Measurements from ENCODE around the gene PLEKHM3. TPM values are rescaled to one million over a fixed set of nuclear protein-coding genes. Genes with fewer than 3 reads are reported as not detected.

The PLEKHM3 gene
- total RNA-seq, 2 experiments from 2014 or later: 11.3 to 11.6 TPM

GRCh38 chr2:207871911-207872310 lies 153.4 kb downstream of the PLEKHM3 start:
- Histone ChIP-seq H3K27ac (ENCODE audit: low read depth in 1 of 2, low read length in 2 of 2) (no peak overlapping the region), H3K27me3 (ENCODE audit: control insufficient read depth in 1 of 2, insufficient read depth in 2 of 2, low read length in 2 of 2) (no peaks in the 10 kb centered on the region), H3K36me3 (ENCODE audit: insufficient read depth, low read length) (no peaks in the 10 kb centered on the region), H3K9me3 (ENCODE audit: control insufficient read depth in 1 of 2, insufficient read depth in 1 of 2, low read length in 2 of 2) (no peaks in the 10 kb centered on the region), H3K4me3 (ENCODE audit: low read length) (no peak overlapping the region), H3K4me1 (ENCODE audit: insufficient read depth, low read length) (no peaks in the 10 kb centered on the region)
- H3K36me3 Mint-ChIP-seq (ENCODE audit: low read depth): peaks cover 5% of the 10 kb centered on the region
- ChIA-PET CTCF (no interaction called here), POLR2A (no interaction called here)
- DNase-seq (no peak), ATAC-seq (ENCODE audit: poor library complexity) (no peak)
- no peaks in the 10 kb centered on the region for H3K27me3 Mint-ChIP-seq
- TF ChIP-seq CTCF (IDR thresholded peaks at IDR 0.05): no peak
- no peak overlapping the region for H3K27ac Mint-ChIP-seq
- H3K9me3 Mint-ChIP-seq: no peaks in the 10 kb centered on the region
- H3K4me3 Mint-ChIP-seq: no peak overlapping the region
- intact Hi-C loops (cut with DNase I, micrococcal nuclease): no loop called here
- no peaks in the 10 kb centered on the region for H3K4me1 Mint-ChIP-seq (ENCODE audit: low read depth)

- intact Hi-C loops (cut with DNase I, micrococcal nuclease): no loop called here
- H3K4me1 Mint-ChIP-seq (ENCODE audit: low read depth): no peaks in the 10 kb centered on the region
- Histone ChIP-seq H3K36me3 (ENCODE audit: insufficient read depth, low read length) (no peaks in the 10 kb centered on the region), H3K9me3 (ENCODE audit: control insufficient read depth in 1 of 2, insufficient read depth in 1 of 2, low read length in 2 of 2) (no peaks in the 10 kb centered on the region), H3K4me3 (ENCODE audit: low read length) (no peak overlapping the region), H3K27me3 (ENCODE audit: control insufficient read depth in 1 of 2, insufficient read depth in 2 of 2, low read length in 2 of 2) (no peaks in the 10 kb centered on the region), H3K4me1 (ENCODE audit: insufficient read depth, low read length) (no peaks in the 10 kb centered on the region), H3K27ac (ENCODE audit: low read depth in 1 of 2, low read length in 2 of 2) (no peak overlapping the region)
- DNase-seq (no peak), ATAC-seq (ENCODE audit: poor library complexity) (no peak)
- ChIA-PET POLR2A (no interaction called here), CTCF (no interaction called here)
- no peak overlapping the region for H3K27ac Mint-ChIP-seq
- no peaks in the 10 kb centered on the region for H3K27me3 Mint-ChIP-seq
- TF ChIP-seq CTCF (IDR thresholded peaks at IDR 0.05): no peak
- no peak overlapping the region for H3K4me3 Mint-ChIP-seq
- H3K9me3 Mint-ChIP-seq: no peaks in the 10 kb centered on the region
- H3K36me3 Mint-ChIP-seq (ENCODE audit: low read depth): peaks cover 5% of the 10 kb centered on the region
Measured at GRCh38 chr2:207871506-207871905, 153.8 kb downstream of the PLEKHM3 start.

- Mint-ChIP-seq H3K36me3 (ENCODE audit: low read depth) (peaks cover 5% of the 10 kb centered on the region), H3K27me3 (no peaks in the 10 kb centered on the region), H3K9me3 (no peaks in the 10 kb centered on the region), H3K4me1 (ENCODE audit: low read depth) (no peaks in the 10 kb centered on the region), H3K4me3 (no peak overlapping the region), H3K27ac (no peak overlapping the region)
- ChIA-PET CTCF (no interaction called here), POLR2A (interaction anchor here (0.8 kb wide), 1 partner anchor 9 kb away, joined by 4 read pairs; no protein-coding TSS in a partner anchor)
- no peak for TF ChIP-seq CTCF (IDR thresholded peaks at IDR 0.05)
- H3K36me3 ChIP-seq (ENCODE audit: insufficient read depth, low read length): no peaks in the 10 kb centered on the region
- no peak for ATAC-seq (ENCODE audit: poor library complexity)
- intact Hi-C loops (cut with DNase I, micrococcal nuclease): no loop called here
- H3K4me3 ChIP-seq (ENCODE audit: low read length): no peak overlapping the region
- H3K9me3 ChIP-seq (ENCODE audit: control insufficient read depth in 1 of 2, insufficient read depth in 1 of 2, low read length in 2 of 2): no peaks in the 10 kb centered on the region
- H3K27ac ChIP-seq (ENCODE audit: low read depth in 1 of 2, low read length in 2 of 2): no peak overlapping the region
- no peaks in the 10 kb centered on the region for H3K4me1 ChIP-seq (ENCODE audit: insufficient read depth, low read length)
- no peaks in the 10 kb centered on the region for H3K27me3 ChIP-seq (ENCODE audit: control insufficient read depth in 1 of 2, insufficient read depth in 2 of 2, low read length in 2 of 2)
- no peak for DNase-seq
Measured at GRCh38 chr2:207870814-207871213, 154.5 kb downstream of the PLEKHM3 start.

All from CD4-positive, alpha-beta T cell (primary cell).